Neural cell (in vitro differentiated cells): ENCODE measurements around the gene MYO1D.

Source experiments
- CTCF ChIP-seq: fragments of 450-650 bp; IDR thresholded peaks from 2 replicates; pipeline ENCODE4 v1.5.1; 2014; ENCODE audit warnings: antibody characterized with exemption, mild to moderate bottlenecking, moderate library complexity; ENCODE audit not compliant: poor library complexity, severe bottlenecking
- EP300 ChIP-seq: fragments of 450-650 bp; conservative IDR thresholded peaks from 2 replicates; pipeline ENCODE4 v1.6.1; 2014; ENCODE audit warnings: antibody characterized with exemption, mild to moderate bottlenecking, moderate library complexity; ENCODE audit not compliant: poor library complexity, severe bottlenecking
- EZH2 ChIP-seq: fragments of 200-600, 300-800 bp; shearing (Covaris generic), sonication (generic); IDR thresholded peaks from 2 replicates; pipeline ENCODE4 v1.6.1; 2014; ENCODE audit warnings: antibody characterized with exemption, low read length, borderline replicate concordance, mild to moderate bottlenecking; ENCODE audit not compliant: insufficient read depth, poor library complexity, severe bottlenecking
- POLR2AphosphoS5 ChIP-seq: IDR thresholded peaks from 2 replicates; pipeline ENCODE4 v1.6.1; 2012
- RAD21 ChIP-seq: fragments of 450-650 bp; conservative IDR thresholded peaks from 2 replicates; pipeline ENCODE4 v1.6.1; 2014; ENCODE audit warnings: antibody characterized with exemption, mild to moderate bottlenecking, moderate library complexity

DNA sequence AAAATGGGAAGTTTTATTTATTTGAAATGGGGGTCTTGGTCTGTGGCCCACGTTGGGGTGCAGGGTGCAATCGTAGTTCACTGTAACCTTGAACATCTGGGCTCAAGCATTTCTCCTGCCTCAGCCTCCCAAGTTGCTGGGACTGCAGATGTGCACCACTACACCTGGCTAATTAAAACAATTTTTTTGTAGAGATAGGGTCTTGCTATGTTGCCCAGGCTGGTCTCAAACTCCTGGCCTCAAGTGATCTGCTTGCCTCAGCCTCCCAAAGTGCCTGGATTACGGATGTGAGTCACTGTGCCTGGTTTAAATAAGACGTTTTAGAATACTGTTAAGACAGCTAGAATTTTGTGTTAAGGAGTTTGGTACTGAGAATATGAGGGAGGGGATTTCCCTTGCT lies 416.9 kb downstream of the MYO1D start:
- TF ChIP-seq CTCF (no peak), EP300 (no peak), EZH2 (no peak), POLR2AphosphoS5 (no peak), RAD21 (no peak)
